HPDE6-E6E7 (cell line): ENCODE results near the gene L3MBTL3.

Source experiments
- DNase-seq: peaks from one replicate; pipeline ENCODE4 v3.0.0; 2011; ENCODE audit warnings: missing footprints; ENCODE audit errors: extremely low spot score

Gene L3MBTL3

DNA sequence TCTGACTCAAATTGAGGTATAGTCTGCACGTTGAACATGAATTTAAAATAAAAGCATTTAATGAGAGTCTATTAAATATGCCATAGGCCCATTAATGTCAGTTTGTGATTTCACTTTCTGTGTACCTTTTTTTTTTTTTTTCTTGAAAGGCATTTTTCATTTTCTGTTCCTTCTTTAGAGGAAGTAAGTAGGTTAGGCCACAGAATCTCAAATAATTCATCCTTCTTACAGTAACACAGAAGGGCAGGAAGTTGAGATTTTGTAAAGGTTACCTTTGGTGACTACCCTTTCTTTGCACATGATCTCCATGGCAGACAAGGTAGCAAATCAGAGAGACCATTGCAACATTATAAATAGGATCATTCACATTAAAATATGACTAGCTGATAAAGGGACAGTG, 9.6 kb downstream of the L3MBTL3 start:
- no peak for DNase-seq

DNA sequence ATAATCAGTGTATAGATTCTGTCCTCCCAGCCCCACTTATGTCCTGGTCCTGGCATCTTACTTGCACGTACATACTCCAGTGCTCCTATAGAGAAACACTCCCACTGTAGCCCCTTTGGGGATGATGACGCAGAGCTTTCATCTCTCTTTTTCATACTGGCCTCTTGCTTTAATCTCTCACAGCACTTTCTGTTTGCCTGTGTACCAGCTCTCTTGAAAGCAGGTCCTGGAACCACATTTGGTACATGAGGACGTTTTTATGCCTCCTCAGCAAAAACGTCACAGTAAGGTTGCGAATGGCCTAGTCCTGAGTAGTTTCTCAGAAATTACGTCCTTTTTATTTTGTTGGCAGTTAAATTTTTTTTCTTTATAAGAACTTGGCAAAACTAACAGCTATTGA, 10.8 kb downstream of the L3MBTL3 start:
- DNase-seq = no peak

DNA sequence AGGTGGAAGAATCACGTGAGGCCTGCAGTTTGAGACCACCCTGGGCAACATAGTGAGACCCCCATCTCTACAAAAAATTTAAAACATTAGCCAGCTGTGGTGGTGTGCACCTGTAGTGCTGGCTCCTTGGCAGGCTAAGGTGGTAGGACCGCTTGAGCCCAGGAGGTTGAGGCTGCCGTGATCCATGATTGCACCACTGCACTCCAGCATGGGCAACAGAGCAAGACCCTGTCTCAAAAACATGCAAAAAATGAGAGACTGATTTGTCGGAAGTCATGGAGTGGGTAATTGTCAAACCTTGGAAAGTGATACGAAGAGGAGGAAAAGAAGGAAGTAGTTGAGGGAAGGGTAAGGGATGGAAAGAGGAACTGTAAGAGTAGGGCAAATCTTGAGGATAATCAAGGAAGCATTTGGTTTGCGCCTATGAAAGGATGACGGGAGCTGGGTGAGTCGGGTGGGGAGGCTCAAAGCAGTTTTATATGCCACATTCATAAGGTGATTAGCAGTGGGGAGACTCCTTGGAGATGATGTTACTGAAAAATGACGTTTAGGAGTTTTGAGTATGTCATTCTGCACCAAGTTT, 14.5 kb downstream of the L3MBTL3 start:
- DNase-seq = no peak

DNA sequence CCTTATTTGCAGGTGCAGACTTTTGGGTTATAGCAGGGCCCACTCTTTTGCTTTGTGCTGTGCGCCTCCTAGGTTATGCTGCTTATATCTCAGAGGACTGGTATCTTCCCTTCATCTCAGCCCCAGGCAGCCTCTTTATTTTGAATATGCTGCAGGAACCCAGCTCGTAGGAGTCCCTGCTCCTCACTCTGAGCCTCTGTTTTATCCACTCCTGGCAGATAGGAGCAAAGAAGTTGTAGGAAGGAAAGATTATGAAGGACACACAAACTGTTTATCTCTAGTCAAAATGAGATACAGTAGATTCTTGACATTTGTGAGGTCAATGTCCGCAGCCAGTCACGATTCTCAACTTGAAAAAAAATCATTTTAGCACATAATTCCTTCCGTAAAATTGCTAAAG, 15.6 kb downstream of the L3MBTL3 start:
- no peak for DNase-seq

DNA sequence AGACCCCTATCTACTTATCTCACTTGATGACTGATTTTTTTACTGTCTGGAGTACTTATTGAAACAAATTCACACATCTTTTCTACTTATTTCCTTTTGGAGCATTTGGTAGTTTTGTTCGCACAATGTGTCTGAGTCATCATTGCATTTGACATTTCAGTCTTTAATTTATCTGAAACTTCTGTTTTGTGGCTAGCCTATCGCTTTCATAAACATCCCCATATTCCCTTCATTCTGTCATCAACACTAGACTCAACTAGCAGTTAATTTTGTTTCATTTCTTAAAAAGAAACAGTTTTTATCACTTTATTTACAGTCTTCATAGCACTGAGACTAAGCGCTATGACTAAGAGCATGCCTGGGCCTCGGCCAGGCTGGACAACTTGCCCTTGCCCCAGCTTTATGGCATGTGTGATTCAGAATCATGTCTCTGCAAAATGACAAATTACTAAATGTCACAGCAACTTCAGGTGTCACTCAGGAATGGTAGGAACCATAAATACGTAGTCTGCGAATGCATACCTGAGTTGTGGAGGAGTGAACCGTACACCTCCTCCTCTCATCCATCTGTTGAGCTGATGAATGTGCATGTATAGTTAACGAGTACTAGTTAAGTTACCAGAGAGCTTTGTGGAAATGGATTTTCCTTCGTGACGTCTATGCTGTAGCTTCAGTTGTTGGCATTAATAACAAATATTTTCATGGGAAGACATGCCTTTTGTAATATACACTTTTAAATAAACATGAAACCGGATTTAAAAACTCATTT, 16.2 kb downstream of the L3MBTL3 start:
- DNase-seq = no peak

DNA sequence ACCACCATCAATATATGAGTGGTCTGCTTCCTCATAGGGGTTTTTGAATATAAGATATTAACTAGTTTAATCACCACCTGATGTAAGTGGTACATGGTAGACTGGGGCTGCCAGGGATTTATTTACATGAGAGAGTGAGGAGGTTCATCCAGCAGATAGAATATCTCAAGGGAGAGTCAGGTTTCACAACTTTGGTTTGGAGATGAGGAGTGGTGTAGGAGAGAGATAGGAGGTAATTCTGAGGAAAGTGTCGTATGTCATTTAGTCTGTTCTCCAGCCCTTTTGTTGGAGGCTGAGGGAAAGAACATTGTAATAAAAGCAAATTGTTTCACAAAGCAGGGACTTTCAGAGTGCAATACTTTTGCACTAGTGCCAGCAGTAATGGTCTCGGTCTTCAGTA, 16.8 kb downstream of the L3MBTL3 start:
- DNase-seq = no peak

DNA sequence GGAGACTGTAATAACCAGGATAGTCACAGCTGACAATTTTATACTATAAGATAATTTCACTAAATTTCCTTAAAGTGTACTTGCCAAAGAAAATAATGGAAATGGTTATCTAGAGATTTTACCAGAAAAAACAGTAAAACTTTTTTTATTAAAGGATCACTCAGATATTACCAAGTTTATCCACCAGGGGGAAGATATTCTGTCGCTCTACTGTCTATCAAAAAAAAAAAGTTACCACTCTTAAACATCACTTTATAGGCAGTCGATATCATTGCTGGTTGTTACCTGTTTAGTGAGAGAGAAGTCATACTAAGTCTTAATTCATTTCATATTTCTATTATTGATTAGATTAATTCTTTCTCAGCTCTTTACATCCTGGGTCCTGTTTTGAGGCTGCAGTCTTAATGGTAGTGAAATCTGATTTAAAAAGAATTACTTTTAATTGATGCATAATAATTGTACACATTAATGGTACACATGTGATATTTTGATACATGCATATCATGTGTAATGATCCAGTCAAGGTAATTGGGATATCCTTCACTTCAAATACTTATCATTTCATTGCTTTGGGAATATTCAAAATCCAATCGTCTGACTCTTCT, 18.9 kb downstream of the L3MBTL3 start:
- no peak for DNase-seq

DNA sequence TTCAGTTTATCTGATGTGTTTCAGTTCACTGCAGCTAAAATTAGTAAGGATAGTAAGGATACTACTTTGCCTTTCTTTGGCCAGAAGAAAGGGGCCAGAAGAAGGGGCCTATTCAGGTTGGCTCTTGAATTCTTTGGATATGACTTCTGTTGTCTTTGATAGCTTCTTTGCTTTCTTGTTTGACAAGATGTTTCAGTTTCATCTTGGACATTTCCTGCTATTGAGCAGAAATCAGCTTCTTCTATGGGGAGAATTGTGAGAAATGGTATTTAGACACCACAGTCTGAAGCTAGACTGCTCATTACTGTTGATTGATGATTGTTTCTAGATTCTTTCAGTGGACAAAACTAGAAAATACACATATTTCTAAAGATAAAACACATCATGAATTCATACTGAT, 23.2 kb downstream of the L3MBTL3 start:
- DNase-seq = no peak

DNA sequence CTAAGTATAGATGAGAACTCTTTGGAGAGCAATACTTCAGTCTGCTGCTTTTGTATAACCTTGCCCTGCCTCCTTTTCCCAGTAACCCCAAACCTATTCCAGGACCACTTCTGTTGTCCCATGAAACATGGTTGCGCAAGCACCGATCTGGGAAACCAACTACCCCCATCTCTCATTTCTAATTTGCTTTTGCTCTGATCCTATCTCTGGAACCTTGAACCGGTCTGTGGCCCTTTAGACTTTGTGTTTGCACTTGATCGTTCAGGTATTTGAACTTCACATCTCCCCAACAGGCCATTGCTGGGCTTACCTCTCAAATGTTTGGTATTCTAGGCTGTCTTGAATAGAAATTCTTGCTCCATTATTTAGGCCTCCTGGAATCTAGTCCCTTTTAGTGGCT, 25.0 kb downstream of the L3MBTL3 start:
- DNase-seq = no peak

DNA sequence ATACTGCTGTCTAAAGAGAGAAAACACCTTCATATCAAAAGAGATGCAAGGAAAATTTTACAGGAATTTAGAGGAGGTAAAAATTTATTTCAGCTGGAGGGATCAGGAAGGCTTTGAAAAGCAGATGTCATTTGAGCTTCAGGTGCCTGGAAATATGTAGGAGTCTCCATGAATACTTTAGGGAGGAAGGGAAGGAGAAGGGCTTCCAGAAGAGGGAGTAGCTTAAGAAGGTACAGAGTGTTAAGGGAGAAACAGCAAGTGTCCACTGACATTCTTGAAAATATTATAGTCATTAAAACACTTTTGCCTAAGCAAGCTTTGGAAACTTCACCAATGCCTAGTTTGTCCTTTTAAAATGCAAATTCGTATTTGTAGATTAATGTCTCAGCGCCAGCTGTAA, 27.2 kb downstream of the L3MBTL3 start:
- DNase-seq = no peak

DNA sequence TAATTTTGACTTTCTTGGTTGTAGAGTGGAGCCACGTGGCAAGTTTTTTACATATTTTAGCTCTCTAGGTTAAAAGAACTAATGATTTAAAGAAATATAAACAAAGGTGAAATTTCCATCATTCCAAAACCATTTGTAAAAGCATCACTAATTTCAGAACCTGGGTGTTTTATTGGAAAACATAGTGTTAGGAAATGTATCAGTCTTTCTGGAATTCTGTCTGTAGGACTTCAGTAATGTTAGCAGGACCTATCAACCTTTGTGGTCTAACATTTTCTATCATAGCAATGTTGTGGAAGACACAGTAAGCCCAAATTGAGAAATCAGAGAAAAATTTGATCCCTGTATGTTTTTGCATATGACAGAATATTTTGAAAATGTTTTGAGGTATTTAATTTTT, 28.3 kb downstream of the L3MBTL3 start:
- no peak for DNase-seq

DNA sequence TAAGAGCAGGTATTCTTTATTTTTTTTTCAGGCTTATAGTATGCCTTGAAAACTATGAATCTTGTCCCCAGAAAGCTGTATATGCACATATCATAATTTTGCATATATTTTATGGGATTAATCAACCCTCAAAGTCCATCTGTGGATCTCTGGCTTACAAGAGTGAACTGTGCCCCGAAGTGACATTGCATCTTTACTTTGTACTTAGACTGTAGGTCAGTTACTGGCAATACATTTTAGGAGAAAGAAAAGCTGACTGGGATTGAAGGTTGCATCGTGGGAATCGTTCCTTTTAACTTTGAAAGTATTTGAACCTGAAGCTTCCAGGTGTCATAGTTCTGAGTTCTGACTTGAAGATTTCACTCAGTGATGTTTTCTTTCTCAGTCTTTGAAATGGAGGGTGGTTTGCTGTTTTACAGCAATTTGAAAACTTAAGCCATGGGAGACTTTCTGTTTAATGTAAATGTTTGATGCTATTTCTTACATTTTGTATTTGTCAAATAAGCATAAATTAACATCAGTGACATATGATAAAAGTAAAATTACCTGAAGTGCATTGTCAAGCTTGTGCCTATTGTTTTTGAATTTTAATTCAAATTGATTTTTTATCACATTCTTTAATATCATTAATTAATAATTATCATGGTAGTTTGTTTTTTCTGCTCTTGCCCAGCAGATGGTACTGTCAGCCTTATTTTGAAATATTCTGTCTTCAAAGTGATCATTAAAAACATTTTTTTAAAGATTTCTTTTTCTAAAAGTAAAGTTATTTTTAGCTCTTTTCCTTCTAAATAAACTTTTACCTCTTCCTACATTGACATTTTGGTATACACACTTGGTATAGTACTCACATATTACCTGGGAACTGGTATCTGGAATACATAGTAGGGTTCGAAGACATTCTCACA, 29.0 kb downstream of the L3MBTL3 start:
- no peak for DNase-seq

DNA sequence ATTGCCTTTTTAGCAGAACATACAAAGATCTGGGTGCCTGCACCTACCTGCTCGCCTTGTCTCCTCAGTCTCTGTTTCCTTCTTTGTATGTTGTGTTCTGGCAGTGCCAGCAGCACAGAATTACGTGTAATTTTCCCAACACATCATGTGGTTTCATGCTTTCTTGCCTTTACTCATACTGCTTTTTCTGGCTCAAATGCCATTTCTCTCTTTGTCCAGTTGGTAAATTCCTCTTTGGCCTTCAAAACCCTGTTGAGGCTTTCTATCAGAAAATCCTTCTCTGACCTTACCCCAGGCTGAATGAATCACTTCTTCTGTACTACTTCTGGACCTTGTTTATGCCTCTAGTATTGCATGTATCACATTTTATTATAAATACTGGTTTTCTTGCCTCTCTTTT, 31.8 kb downstream of the L3MBTL3 start:
- no peak for DNase-seq

DNA sequence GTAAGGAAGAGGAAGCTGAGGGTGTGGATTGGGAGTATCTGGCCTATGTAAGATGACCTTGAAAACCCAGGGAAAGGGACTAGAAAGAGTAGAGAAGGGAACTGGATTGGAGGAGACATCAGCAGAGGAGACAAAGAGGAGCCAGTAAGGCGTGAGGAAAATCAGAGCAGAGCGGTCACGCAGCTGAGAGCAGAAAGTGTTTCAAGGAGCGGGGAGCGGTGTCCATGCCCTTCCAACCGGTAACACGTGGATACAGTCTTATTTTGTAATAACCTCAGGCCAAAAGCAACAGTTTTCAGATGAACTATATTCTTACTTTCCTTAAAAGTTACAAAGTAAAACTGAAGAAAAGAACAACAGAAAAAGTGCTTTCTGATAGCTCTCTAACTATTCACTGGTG, 36.3 kb downstream of the L3MBTL3 start:
- no peak for DNase-seq

DNA sequence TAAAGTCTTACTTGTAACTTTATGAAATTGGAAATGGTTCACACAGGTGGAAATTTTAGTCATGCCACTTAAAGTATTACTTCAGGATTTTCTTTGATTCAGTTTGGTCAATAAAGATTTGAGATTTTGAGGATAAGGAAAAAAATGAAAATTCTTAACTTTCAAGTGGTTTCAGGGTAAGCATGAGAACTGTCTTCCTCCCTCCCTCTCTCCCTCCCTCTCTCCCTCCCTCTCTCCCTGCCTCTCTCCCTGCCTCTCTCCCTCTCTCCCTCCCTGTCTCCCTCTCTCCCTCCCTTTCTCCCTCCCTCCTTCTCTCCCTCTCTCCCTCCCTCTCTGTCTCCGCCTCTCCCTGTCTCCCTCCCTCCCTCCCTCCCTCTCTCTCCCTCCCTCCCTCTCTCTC, 36.9 kb downstream of the L3MBTL3 start:
- DNase-seq = no peak

DNA sequence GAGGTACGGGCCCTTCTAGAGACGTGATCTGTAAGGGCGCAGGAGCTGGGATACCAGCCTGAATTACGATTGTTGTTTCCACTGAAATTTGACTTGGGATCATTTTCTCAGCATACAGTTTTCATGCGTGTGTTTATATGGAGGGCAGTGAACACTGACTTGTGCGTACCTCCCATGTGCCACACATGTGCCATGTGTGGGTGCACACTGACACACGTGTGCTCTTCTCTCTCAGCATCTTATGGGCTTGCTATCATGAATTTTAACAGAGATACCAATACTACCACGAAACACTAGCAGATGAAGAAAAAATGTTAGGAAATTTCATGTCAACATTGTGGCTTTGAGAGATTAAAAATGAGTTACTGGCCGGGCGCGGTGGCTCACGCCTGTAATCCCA, 39.1 kb downstream of the L3MBTL3 start:
- DNase-seq = no peak

DNA sequence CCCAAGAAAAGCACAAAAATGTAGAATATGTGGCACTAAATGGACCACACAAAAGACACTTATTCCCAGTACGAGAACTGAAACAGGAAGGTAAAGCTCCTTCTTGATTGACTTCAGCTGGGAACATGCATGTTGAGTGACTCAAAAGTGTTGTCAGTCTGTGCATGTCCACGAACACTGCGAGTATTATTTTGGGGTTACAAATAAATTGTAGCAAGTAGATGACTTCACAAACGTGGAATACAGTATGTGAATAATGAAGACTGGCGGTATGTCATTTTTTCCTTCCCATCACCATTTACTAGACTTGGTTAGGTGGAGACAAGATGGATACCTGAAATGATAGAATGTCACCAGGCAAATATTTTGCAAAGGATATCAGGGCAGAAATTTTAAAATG, 45.4 kb downstream of the L3MBTL3 start:
- no peak for DNase-seq

DNA sequence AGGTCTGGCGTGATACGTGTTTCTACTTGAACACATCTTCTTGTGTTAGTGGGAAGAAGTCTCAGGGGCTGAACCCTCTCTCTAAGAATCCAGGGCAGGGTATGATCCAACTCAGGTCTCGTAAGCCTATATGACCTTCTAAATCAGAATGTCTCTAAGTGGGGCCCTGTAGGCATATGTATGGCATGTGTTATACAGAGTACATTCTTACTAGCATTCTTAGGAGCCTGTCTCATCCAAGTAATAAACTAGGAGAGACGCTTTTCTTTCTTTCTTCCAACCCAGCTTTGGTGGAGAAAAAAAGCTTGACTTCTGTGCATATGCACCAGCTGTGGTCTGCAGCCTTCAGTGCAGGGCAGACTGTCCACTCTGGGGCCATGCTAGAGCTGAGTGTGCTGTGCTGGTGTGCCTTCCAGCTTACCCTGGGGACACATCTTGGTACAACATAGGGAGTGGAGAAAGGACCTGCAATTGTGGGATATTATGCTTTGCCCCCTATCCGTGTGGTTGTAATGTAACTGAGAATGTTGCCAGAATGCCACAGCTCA, 47.3 kb downstream of the L3MBTL3 start:
- no peak for DNase-seq

DNA sequence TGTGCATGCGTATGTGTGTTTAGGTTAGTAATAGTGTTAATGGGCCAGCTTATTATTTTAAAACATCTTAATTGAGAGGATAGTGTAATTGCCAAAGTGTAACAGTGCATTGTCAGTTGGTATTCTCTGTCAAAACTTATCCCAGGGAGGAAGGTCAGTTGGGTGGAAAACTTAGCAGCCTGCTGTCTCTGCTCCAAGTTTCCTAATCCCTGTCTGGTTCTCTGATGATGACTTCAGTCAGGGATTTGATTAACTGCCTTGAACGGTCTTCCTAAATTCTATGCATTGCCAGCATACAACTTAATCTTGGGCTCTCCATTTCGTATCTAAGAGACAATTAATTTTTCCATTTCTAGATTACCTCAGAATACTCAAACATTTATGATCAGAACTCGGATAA, 51.1 kb downstream of the L3MBTL3 start:
- no peak for DNase-seq

DNA sequence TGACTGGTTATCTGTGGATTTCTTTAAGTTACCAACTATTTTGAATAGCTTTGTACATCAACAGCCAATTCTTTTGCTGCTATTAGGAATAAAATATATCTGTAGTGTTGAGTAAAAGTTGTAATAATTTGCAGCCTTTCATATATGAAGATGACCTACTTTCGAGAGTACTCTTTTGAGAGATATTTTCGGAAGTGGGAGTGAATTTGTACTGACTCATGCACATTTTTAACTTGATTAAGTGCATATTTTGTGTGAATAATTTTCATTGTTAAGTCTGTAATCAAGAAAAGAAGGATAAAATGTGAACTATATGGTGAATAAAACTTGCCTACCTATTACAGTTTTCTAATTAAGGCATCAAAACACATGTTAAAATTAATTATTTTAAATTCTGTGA, 51.9 kb downstream of the L3MBTL3 start:
- no peak for DNase-seq

DNA sequence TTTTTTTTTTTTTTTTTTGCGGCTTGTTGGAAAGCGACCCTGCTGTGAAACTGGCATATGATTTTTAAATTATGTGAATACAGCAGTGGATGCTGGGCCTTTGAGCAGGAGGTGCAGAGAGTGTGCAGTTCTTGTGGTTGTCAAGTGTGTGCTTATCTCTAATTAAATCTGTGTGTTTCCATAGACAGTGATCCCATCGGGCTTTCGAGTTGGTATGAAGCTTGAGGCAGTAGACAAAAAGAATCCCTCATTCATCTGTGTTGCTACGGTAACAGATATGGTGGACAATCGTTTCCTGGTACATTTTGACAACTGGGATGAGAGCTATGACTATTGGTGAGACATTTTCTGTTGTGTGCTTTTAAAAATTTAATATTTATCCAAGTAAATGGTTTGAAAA, 52.4 kb downstream of the L3MBTL3 start:
- DNase-seq = no peak

DNA sequence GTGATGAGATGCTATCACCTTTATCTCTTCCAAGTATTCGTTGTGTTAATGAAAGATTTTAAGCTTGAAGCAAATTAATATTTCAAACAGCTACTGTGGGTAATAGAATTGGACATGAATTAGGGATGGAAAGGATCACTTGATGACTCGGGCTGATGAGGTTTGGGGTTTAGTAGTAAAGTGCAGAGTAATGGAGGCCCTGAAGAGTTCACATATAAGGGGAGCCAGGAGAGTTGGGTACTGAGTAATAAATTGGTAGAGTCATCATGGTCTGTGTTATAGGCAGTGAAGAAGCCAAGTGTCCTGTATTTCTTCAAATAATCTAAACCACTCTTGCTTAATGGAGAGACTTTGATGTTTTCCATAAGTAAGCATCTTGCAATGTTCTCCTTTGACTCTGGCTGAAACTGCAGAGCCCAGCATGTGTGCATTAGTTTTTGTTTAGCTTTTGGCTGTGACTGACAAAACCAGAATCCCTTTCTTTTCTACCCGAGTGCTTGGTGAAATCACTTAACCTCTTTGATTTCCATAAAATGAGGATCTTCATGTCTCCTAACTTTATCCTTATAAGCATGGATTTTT, 57.6 kb downstream of the L3MBTL3 start:
- no peak for DNase-seq
